Astrocyte of the spinal cord (primary cell): Measurements from ENCODE around the gene SSC5D.

ENCODE experiments used
- DNase-seq: peaks from one replicate; pipeline ENCODE4 v3.0.0; 2011; ENCODE audit warnings: low read depth, low spot score
- H3K4me3 ChIP-seq: 2 replicates; pipeline ENCODE4 v1.5.1; 2011; ENCODE audit warnings: low read depth, mild to moderate bottlenecking, low read length, moderate library complexity
- CTCF ChIP-seq: IDR thresholded peaks from 2 replicates; pipeline ENCODE4 v1.5.1; 2012; ENCODE audit warnings: low read depth, mild to moderate bottlenecking, low read length, inconsistent platforms
- in situ Hi-C: cut with HindIII; loops from 2 replicates; pipeline ENCODE4 v1.10.0; 2017; ENCODE audit warnings: low sequenced_read_pairs

SSC5D gene

GRCh38 chr19:55461259-55461973, 26.8 kb upstream of the SSC5D start, which contains the start of gene ISOC2:
ISOC2 (minus strand) TSS chr19:55461642; CDS start chr19:55456486, 5,156 bp downstream.
- in situ Hi-C loops = no loop called here
- no peak for TF ChIP-seq CTCF
- H3K4me3 ChIP-seq = peak within 1 kb of the TSS; percentile 96
- peak; percentile 100 for DNase-seq

GRCh38 chr19:55461974-55462626, 26.1 kb upstream of the SSC5D start:
- peak overlapping the region; percentile 58 for H3K4me3 ChIP-seq
- no peak for TF ChIP-seq CTCF
- peak; percentile 35 for DNase-seq
- in situ Hi-C loops = no loop called here

DNA sequence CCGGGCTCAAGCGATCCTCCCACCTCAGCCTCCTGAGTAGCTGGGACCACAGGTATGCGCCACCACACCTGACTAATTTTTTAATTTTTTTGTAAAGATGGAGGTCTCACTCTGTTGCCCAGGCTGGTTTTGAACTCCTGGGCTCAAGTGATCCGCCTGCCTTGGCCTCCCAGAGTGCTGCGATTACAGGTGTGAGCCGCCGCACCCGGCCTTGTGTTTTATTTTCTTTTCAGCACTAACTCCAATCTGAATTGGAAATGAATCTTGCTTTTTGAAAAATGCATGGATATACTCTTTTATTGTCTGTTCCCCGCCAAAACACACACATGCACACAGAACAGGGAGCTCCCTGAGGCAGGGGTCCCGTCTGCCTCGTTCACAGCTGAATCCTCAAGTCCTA, 25.5 kb upstream of the SSC5D start:
- in situ Hi-C loops = no loop called here
- H3K4me3 ChIP-seq = no peak overlapping the region
- no peak for DNase-seq
- TF ChIP-seq CTCF = no peak

DNA sequence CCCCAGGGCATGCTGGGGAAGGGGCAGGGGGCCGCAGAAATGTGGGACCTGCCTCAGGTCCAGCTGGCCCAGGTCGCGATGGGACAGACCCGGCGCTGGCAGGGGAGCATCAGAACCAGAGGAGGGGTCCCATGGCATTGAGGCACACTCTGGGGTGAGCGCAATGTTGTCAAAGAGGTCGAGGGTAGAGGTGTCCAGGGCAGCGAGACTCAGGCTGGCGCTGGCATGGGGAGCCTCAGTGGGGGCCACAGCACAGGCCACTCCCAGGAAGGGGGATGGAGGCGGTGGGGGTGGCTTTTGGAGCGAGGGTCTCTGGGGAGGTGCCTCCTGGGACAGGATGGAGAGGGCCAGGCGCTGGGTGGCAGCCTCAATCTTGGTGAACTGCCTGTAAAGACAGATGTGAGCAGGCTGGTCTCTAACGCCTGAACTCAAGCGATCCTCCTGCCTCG, 24.6 kb upstream of the SSC5D start:
- H3K4me3 ChIP-seq = no peak overlapping the region
- in situ Hi-C loops = no loop called here
- TF ChIP-seq CTCF = no peak
- no peak for DNase-seq

DNA sequence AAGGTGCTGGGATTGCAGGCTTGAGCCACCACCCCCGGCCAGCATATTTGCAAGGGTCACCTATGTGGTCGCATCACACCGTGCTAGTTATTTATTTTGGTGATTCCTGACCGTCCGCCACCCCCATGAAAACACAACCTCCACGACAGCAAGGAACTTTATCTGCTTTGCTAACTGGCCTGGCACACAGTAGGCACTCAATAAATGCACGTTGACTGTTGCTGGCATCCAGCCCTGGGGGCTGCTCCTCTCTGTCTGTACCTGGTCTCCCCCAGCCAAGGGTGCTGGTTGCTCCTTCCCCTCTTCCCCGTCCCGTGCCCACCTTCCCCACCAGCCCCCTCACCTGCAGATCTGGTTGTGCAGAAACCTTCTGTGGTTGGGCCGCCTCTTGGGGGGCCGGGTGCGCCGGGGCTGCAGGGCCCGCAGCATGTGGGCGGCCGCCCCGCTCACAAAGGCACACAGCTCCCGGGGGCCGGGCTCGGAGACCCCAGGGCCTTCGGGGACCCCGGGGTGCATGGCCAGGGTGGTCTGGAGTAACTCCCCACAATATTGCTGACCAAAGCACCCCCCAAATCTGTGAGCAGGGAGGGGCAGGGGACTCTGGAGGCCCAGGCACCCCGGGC, 24.1 kb upstream of the SSC5D start:
- no peak for TF ChIP-seq CTCF
- in situ Hi-C loops = no loop called here
- no peak for DNase-seq
- no peak overlapping the region for H3K4me3 ChIP-seq

- no peak for DNase-seq
- in situ Hi-C loops = no loop called here
- no peak within 1 kb of the TSS for H3K4me3 ChIP-seq
- TF ChIP-seq CTCF = no peak
Measured at GRCh38 chr19:55464662-55465054, 23.6 kb upstream of the SSC5D start, which contains the start of gene C19orf85. C19orf85 (minus strand) TSS chr19:55464751; CDS start chr19:55464554, 197 bp downstream.
